Medulla oblongata (tissue), 1 donor: Measurements from ENCODE around the gene SLC45A2.
"Not testable (repeated sequence)": the region's sequence is repeated elsewhere in the genome, so short reads cannot be mapped to it uniquely, and the experiment has no call there.

ENCODE experiments used
- DNase-seq: peaks from one replicate; pipeline ENCODE4 v3.0.0-alpha.2; 2015; ENCODE audit errors: extremely low spot score

Gene SLC45A2

DNA sequence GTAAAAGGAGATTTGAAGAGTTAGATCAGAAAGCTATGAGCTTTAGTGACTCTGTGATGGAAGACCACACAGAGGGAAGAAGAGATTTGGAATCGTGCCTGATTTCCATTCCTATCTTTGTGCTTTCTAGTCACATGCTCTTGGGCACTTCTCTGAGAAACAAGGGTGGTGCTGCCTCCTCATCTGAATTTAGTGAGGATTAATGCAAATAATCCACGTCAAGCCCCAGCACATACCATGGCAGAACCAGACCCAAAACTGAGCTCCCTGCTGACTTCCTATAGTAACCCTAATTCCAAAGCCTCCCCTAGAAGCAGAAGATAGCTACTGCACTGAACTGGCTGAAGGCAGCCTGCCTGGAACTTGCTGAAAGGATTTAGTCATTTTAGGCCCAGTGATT, 17.7 kb downstream of the SLC45A2 start:
- DNase-seq, result no peak

DNA sequence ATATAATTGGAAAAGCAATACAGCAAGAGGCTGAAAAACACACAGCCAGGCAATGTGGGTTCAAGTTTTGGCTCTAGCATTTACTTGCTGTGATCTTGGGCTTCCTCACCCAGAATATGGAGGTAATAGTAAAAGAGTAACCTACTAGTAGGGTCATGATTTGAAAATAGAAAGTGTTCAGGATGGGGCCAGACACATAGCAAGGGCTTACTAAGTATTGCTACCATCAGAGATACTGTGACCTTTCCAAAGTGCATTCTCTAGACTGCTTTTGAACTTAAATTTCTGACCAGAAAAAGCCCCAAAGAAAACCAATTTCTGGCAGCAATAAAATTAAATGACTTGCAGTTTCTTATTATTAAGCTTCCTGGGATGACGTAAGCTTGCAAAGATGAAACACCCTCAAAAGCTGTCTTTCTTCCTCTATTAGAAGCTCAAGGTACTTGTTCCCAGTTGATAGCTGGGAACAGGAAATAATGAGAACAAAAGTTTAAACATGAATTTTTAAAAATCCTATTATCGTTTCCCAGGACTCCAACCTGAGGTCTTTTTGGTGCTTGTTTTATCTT, 20.3 kb downstream of the SLC45A2 start:
- no peak for DNase-seq

DNA sequence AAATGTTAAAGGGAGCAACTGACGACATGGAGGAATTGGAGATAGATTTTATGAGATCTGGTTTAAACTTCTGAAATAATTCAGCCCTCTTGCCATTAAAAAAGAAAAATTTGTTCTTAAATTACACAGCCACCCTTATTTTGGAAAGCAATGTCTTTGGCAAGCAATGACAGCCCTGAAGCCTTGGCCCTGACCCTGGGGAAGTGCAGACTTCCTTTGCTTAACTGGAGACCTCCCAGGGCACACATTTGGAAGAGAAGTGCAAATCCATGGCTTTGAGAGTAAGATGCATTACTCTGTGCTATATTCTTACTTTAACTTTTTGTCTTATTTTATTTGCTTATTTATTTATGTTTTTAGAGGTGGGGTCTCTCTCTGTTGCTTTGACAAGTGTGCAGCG, 26.3 kb downstream of the SLC45A2 start:
- no peak for DNase-seq

DNA sequence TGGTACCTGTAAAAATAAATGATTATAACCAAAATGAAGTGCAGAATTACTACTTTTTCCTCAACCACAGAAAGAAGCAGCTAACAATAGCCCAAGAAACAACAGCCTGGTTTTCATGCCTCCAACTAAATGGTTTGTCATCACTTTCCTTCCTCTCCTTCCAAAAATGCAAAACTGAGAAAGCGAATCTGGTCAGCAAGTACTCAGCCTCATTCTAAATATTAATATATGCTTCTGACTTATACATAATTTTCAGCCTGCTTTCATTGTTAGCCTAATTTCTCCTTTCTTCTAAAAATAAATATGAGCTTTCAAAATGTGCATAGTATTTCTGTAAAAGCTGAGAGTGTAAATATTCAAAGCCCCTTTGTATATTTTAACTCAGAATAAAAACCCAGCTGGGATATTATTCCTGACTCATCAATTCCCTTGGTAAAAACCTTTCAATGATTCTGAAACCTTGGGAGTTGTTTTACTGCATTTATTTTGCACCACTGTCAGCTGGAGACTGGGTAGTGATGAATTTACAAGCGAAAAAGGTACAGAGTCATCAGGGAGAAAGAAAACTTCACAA, 26.8 kb downstream of the SLC45A2 start:
- no peak for DNase-seq

DNA sequence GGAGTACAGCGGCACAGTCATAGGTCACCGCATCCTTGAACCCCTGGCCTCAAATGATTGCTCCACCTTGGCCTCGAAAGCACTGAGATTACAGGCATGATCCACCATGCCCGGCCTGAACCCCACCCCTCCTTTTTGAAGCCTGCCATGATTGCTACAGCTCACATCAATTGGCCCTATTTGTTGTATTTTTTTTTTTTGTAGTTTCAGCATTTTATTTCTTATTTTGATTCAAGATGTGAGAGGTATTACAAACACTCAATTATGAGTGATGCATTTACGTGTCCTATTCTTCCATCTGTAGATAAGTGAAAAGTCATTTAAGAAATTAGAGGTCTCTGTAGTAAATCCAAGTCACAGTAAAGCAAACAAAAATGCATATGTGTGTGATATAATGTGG, 32.3 kb downstream of the SLC45A2 start:
- not testable (repeated sequence) for DNase-seq

DNA sequence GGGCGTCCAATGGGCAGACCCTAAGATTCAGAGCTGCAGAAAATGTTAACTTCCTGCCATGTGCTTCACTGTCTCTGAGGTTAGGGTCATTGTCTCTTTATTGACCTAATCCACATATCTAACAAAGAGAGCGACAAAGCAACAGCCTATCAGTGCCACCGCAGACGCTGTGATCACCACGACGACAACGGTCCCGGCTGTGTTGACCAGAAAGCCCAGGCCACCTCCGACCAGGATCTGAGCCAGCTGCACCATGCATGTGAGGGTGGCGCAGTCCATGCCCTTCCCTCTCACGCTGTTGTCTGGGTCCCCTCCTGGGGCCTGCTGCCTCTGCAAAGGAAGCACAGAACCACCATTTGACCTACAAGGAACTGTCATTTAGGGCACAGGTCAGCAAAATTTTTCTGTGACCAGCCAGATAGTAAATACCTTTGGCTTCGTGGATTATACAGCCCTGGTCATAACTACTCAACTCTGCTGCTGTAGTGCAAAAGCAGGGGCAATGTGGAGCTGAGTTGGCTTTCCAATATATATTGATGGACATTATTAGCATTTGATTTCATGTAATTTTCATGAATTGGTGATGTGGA, 39.9 kb downstream of the SLC45A2 start:
- DNase-seq, result no peak

DNA sequence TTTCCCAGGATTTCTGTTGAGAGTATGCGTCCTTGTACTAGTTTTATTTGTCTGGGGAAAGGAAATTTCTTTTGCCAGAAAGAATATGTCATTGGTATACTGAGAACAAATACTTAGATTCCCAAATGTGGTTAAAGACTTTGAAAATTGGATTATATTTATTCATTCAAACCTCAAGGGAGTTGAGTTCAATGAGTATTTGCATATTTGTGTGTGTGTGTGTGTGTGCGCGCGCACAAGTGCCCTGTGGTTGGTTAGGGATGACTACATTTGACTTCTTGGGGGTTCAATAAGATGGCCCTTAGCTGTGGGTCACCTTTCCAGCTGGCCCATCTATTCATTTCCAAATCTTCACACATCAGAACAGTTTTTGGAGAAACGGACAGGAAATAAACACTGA, 43.4 kb downstream of the SLC45A2 start:
- DNase-seq, result no peak

DNA sequence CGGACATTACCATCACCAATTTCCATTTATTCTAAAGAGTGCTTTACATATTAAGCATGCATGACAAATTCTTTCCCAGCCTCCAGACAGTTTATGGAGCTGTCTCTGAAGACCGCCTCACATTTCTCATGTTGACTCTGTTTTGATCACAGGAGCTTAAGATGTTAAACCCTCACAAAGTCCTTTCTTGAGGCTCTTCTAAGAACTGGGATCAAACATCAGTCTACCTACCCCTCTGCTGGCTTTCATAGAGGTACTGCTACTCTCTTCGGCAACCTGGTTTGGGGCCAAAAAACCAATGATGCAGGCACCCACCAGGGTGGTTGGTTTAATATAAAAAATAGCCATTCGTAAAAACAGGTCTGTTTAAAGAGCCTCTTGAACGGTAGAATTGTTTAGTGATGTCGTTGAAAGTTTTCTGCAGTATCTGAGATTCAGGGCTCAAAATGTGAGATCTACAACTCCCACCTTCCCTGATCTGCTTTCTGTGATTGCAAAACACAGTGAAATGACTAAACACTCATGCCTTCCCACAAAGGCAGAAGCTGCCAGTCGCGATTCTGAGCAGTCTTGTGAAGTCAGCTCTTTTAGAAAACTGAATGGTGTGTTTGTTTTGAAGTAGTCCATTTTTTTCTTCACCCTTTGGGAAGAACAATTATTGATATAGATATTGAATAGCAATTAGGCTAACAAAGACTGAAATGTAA, 44.8 kb downstream of the SLC45A2 start:
- DNase-seq, result no peak

DNA sequence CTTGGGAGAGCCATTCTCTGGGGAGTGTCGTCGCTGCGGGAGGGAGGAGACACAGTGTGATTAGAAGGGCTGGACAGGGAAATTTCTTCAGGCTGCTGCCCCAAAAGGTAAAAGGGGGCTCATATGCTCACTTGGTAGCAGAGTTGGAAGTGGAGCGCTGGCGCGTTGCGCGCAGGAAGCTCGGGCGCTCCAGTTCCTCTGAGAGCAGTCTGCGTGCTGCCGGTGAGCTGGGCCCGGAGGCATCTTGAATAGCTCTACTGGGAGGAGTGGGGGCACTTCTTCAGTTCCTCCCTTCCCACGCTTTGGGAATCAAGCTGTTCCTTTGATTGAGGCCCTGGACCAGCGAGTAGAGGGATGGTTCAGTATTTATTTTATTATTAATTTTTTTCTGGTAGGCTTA, 45.6 kb downstream of the SLC45A2 start:
- no peak for DNase-seq

DNA sequence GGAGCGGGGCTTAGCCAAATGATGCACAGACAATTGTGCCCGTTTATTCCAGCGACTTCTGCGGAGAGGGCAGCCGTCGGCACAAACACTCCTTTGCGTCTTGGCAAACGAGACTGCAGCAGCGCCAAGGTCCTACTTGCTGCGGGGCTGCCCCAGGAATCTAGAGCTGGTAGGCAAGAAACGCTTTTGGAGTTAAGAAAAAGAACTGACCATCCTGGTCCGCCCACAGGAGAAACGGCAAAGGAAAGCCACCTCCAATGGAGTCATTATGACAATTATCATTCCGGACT, 46.0 kb downstream of the SLC45A2 start:
- no peak for DNase-seq

DNA sequence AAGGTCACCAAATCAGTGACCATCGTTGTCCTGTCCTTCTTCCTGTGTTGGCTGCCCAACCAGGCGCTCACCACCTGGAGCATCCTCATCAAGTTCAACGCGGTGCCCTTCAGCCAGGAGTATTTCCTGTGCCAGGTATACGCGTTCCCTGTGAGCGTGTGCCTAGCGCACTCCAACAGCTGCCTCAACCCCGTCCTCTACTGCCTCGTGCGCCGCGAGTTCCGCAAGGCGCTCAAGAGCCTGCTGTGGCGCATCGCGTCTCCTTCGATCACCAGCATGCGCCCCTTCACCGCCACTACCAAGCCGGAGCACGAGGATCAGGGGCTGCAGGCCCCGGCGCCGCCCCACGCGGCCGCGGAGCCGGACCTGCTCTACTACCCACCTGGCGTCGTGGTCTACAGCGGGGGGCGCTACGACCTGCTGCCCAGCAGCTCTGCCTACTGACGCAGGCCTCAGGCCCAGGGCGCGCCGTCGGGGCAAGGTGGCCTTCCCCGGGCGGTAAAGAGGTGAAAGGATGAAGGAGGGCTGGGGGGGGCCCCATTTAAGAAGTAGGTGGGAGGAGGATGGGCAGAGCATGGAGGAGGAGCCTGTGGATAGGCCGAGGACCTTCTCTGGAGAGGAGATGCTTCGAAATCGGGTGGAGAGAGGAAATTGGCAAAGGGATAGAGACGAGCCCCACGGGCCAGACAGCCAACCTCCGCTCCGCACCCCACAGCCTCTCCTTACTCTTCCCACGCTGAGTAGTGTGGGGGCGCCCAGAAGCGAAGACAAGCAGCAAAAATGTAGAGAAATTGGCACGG, 46.6 kb downstream of the SLC45A2 start:
- no peak for DNase-seq

DNA sequence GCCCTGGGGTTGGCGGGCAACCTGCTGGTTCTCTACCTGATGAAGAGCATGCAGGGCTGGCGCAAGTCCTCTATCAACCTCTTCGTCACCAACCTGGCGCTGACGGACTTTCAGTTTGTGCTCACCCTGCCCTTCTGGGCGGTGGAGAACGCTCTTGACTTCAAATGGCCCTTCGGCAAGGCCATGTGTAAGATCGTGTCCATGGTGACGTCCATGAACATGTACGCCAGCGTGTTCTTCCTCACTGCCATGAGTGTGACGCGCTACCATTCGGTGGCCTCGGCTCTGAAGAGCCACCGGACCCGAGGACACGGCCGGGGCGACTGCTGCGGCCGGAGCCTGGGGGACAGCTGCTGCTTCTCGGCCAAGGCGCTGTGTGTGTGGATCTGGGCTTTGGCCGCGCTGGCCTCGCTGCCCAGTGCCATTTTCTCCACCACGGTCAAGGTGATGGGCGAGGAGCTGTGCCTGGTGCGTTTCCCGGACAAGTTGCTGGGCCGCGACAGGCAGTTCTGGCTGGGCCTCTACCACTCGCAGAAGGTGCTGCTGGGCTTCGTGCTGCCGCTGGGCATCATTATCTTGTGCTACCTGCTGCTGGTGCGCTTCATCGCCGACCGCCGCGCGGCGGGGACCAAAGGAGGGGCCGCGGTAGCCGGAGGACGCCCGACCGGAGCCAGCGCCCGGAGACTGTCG, 47.3 kb downstream of the SLC45A2 start:
- no peak for DNase-seq

DNA sequence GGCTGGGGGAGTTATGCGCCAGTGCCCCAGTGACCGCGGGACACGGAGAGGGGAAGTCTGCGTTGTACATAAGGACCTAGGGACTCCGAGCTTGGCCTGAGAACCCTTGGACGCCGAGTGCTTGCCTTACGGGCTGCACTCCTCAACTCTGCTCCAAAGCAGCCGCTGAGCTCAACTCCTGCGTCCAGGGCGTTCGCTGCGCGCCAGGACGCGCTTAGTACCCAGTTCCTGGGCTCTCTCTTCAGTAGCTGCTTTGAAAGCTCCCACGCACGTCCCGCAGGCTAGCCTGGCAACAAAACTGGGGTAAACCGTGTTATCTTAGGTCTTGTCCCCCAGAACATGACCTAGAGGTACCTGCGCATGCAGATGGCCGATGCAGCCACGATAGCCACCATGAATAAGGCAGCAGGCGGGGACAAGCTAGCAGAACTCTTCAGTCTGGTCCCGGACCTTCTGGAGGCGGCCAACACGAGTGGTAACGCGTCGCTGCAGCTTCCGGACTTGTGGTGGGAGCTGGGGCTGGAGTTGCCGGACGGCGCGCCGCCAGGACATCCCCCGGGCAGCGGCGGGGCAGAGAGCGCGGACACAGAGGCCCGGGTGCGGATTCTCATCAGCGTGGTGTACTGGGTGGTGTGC, 48.0 kb downstream of the SLC45A2 start, which contains the start of gene RXFP3:
Gene RXFP3 (plus strand): TSS at position 6 of the 636 bp plus-strand sequence. CDS start 355 bp downstream, at position 361.
- DNase-seq, result no peak

DNA sequence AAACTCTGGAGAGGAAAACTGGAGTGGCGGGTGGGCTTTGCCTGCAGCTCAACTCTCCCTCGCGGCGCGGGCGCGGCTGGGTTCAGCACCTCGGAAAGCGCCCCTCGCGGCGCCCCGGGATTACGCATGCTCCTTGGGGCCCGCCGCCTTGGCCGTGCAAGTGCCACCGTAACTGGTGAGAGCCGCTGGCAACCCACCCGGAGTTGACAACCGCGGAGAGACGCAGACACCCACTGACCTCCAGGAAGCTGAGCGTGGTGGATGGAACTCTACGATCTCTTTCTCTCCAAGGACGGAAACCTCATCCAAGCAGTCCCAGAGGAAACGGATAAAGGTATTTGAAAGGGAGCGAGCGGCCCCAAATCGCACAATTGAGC, 48.5 kb downstream of the SLC45A2 start:
- DNase-seq, result peak; percentile 13

DNA sequence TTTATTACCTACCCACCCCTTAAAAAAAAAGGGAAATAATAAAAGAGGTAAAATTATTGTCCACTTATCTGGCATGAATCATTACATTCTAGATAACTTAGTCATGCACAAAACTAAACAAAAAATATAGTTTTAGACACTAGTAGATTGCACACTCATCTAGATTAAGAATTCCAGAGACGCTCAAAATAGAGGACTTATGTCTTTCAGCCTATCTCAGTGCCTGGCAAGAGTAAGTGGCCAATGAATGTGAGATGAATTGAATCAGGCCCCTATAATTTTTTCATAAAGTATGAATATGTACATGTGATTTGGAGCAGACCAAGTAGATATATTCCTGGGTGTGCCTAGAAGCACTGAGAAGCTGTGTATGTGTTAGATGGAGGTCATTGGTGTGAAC, 50.3 kb downstream of the SLC45A2 start:
- DNase-seq, result no peak

DNA sequence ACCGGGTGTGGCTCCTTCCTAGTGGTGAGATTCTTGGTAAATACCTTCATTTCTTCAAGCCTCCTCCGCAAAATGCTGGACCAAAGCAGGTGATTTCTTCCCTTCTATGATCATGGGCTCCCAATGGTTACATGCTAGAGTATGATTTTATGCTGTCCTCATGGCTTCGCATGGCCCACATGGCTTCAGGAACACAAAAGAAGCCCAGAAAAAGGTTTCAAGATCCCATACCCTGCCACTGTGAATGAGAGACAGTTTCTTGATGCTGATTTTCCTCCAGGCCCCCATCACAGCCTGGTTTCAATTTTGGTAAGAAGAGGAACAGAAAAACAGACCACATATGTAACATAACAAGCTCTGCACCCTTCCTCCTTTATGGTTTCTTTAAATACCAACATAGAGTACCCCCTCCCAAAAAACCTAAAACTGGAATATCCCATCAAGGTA, 50.7 kb downstream of the SLC45A2 start:
- no peak for DNase-seq

DNA sequence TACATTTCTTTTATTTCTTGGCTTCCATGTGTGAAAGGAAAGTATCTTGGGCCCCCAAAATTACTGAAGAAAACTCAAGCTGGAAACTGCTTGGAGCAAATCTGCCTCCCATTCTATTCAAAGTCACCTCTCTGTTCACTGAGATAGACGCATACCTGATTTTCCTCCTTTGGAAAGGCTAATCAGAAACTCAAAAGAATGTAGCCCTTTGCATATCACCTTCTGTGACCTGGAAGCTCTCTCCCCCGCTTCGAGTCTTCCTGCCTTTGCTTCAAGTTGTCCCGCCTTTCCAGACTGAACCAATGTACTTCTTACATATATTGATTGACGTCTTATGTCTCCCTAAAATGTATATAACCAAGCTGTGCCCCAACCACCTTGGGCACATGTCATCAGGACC, 53.4 kb downstream of the SLC45A2 start:
- DNase-seq, result no peak

DNA sequence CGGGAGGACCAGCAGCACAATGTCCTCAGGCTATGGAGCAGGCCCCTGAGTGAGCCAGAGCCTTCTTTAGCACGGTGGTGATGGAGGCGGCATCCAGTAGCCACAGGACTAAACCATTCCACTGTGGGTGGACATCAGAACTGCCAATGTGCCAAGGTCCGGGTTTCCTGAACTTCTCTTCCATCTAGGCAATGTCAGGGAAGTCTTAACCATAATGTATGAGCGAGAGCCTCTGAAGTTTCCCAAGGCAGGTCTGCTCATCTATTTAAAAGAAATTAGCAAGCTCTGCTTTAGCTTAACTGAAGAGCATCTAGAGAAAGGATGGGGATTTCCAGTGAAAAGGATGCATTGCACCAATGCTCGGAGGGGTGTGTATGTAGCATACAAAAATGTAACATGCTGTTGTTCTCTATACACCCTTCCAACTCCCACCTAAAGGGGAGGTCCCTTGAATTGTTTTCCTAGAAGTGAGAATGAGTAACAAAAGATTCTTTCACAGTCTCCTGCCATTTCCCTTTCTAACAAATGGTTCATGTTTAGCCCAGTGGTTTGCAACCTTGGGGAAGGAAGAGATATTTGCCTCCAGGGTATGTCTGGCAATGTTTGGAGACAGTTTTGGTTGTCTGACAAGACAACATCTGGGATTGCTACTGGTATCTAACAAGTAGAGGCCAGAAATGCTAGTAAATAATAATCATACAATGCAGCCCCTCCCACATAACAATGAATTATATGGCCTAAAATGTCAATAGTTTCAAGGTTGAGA, 54.4 kb downstream of the SLC45A2 start:
- no peak for DNase-seq

DNA sequence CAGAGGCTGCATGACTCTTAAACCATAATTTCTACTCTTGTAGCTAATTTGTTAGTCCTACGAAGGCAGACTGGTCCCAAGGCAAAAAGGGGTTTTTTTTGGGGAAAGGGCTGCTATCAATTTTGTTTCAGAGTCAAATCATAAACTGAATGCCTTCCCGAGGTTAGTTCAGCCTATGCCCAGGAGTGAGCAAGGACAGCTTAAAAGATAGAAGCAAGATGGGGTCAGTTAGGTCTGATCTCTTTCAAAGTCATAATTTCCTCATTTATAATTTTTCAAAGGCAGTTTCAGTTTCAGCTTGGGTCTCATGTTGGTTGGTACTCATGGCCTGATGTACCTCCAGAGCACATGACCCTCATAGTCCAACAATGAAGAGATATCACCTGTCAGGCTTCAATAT, 56.2 kb downstream of the SLC45A2 start:
- DNase-seq, result no peak

DNA sequence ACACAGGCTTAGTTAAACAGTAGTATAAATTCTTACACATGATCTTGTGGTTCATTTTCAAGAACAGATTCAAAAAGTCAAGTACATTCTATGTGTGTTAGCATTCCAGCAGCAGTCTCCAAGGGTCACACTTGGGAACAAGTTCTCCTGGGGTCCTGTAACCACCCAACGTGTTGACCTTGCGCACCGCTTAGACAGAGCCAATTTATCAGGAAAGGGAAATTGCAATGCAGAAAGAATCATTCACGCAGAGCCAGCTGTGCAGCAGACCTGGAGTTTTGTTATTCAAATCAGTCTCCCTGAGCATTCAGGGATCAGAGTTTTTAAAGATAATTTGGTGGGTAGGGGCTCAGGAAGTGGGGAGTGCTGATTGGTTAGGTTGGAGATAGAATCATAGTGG, 56.8 kb downstream of the SLC45A2 start:
- no peak for DNase-seq

DNA sequence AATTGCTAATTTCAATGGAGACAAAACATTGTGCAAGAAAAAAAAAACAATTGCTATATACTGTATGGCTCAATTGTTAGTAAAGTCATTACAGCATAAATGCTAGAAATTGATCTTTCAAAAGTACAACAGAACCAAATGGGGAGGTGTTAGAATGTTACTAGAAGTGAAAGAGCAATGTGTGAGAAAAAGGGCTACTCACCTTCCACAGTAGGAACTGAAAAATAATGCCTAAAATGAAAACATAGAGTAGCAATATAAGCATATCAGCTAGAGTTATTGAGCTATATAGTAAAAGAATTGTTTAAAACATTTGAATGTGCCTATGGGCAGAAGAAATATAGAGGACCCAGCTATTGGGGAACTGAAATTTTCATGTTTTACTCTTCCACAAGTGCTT, 59.2 kb downstream of the SLC45A2 start:
- no peak for DNase-seq
